Endothelial cell of umbilical vein (primary cell): ENCODE data around the gene MUC4. TPM values are rescaled to one million over a fixed set of nuclear protein-coding genes. Genes with fewer than 3 reads are reported as not detected.
"Not testable (repeated sequence)": the region's sequence is repeated elsewhere in the genome, so short reads cannot be mapped to it uniquely, and the experiment has no call there.

ENCODE experiments used
- BruUV-seq: library from RNA; stranded (reverse); fragments of 400-500 nt; replicated peaks from 2 replicates; lab custom pipeline; 2021; lab: Mats Ljungman, UMichigan
- CTCF ChIA-PET: fragments of 300-600, 350-600 bp; sonication (Branson Sonifier 250); formaldehyde crosslinking; loops from one replicate; lab custom pipeline; 2021; ENCODE audit warnings: antibody characterized with exemption, inconsistent platforms; lab: Charles Lee
- POLR2A ChIA-PET: fragments of 300-600, 350-600 bp; sonication (Branson Sonifier 250); formaldehyde crosslinking; loops from one replicate; lab custom pipeline; 2021; ENCODE audit warnings: antibody characterized with exemption, inconsistent platforms; lab: Charles Lee
- DNase-seq: peaks from one replicate; pipeline ENCODE4 v3.0.0-alpha.2; 2011; ENCODE audit warnings: low read depth, low spot score
- FAIRE-seq: peaks from 2 replicates; lab custom pipeline; 2011; peaks lifted over from hg19 to GRCh38; lab: Jason Lieb, UNC
- H2AFZ ChIP-seq: 2 replicates; pipeline ENCODE4 v1.6.0; 2012; ENCODE audit warnings: low read depth, low read length, control low read depth, inconsistent platforms
- H3K27ac ChIP-seq: 2 replicates; pipeline ENCODE4 v1.5.1; 2011; ENCODE audit warnings: low read depth, mild to moderate bottlenecking, control low read depth, low read length, moderate library complexity; ENCODE audit not compliant: insufficient read depth
- H3K27me3 ChIP-seq, 2 experiments: 2 replicates each; pipeline versions ENCODE4 v1.6.0 to v1.6.1; 2011; ENCODE audit warnings: low read length in 2 of 2, mixed read lengths in 1 of 2; ENCODE audit not compliant: control insufficient read depth in 2 of 2, insufficient read depth in 2 of 2
- H3K36me3 ChIP-seq, 2 experiments: 2 replicates in 1 of 2; 3 replicates in 1 of 2; pipeline ENCODE4 v1.5.1; 2011; ENCODE audit warnings: low read length in 2 of 2, mild to moderate bottlenecking in 1 of 2, moderate library complexity in 1 of 2; ENCODE audit not compliant: control insufficient read depth in 2 of 2, insufficient read depth in 2 of 2; ENCODE audit errors: extremely low read depth in 1 of 2
- H3K4me1 ChIP-seq: 3 replicates; pipeline ENCODE4 v1.5.1; 2011; ENCODE audit warnings: mild to moderate bottlenecking, low read length; ENCODE audit not compliant: control insufficient read depth, insufficient read depth; ENCODE audit errors: extremely low read depth
- H3K4me2 ChIP-seq: 2 replicates; pipeline ENCODE4 v1.6.1; 2011; ENCODE audit warnings: low read length, control low read depth, mixed read lengths; ENCODE audit not compliant: insufficient read depth
- H3K4me3 ChIP-seq, 3 experiments: fragments of 200-600 bp in 1 of 3; sonication (generic), shearing (Covaris generic) in 1 of 3; replicated peaks in 1 of 3; 2 replicates each; pipeline ENCODE4 v1.5.1; 2011 to 2016; ENCODE audit warnings: control low read depth in 3 of 3, low read length in 3 of 3, mild to moderate bottlenecking in 2 of 3, inconsistent platforms in 1 of 3, low read depth in 1 of 3, moderate library complexity in 1 of 3; ENCODE audit not compliant: insufficient read depth in 1 of 3
- H3K79me2 ChIP-seq: 2 replicates; pipeline ENCODE4 v1.6.0; 2012; ENCODE audit warnings: low read length, inconsistent platforms; ENCODE audit not compliant: control insufficient read depth, insufficient read depth
- H3K9ac ChIP-seq: replicated peaks from 2 replicates; pipeline ENCODE3; 2011; ENCODE audit warnings: low read length, control low read depth; ENCODE audit not compliant: insufficient read depth; ENCODE audit errors: extremely low read depth
- H3K9me1 ChIP-seq: replicated peaks from 3 replicates; pipeline ENCODE4 v1.6.0; 2011; ENCODE audit warnings: mild to moderate bottlenecking, low read length; ENCODE audit not compliant: control insufficient read depth, insufficient read depth; ENCODE audit errors: extremely low read depth
- H3K9me3 ChIP-seq: replicated peaks from 2 replicates; pipeline ENCODE4 v1.5.1; 2012; ENCODE audit warnings: low read length, inconsistent platforms; ENCODE audit not compliant: control insufficient read depth, insufficient read depth
- H4K20me1 ChIP-seq: replicated peaks from 2 replicates; pipeline ENCODE3; 2011; ENCODE audit warnings: mild to moderate bottlenecking, low read length; ENCODE audit not compliant: control insufficient read depth, insufficient read depth; ENCODE audit errors: extremely low read depth
- EZH2 ChIP-seq: IDR thresholded peaks from 2 replicates; pipeline ENCODE4 v1.6.1; 2012; ENCODE audit warnings: borderline replicate concordance, low read depth, mild to moderate bottlenecking, moderate library complexity, low read length, inconsistent platforms; ENCODE audit not compliant: severe bottlenecking
- FOS ChIP-seq: IDR thresholded peaks from 2 replicates; pipeline ENCODE4 v1.6.1; 2011; ENCODE audit warnings: mild to moderate bottlenecking, low read length, moderate library complexity, borderline replicate concordance; ENCODE audit not compliant: insufficient read depth
- GATA2 ChIP-seq: IDR thresholded peaks from 2 replicates; pipeline ENCODE4 v1.7.0; 2011; ENCODE audit warnings: low read depth, mild to moderate bottlenecking, moderate library complexity, mixed read lengths, low read length; ENCODE audit not compliant: insufficient read length, insufficient read depth
- JUN ChIP-seq: IDR thresholded peaks from 2 replicates; pipeline ENCODE4 v1.6.1; 2011; ENCODE audit warnings: borderline replicate concordance, low read depth; ENCODE audit not compliant: insufficient read length, insufficient read depth
- MYC ChIP-seq: IDR thresholded peaks from one replicate; pipeline ENCODE4 v1.6.1; 2011; ENCODE audit warnings: mild to moderate bottlenecking, low read depth, low read length
- POLR2A ChIP-seq: IDR thresholded peaks from 2 replicates; pipeline ENCODE4 v1.6.1; 2012; ENCODE audit warnings: low read depth, mild to moderate bottlenecking, control low read depth, low read length
- POLR2AphosphoS5 ChIP-seq: IDR thresholded peaks from 2 replicates; pipeline ENCODE4 v1.6.1; 2012; ENCODE audit warnings: low read depth, mild to moderate bottlenecking, control low read depth, low read length, moderate library complexity; ENCODE audit not compliant: insufficient read depth
- dilution Hi-C: fragments of 300-500 bp; cut with MboI; formaldehyde crosslinking; loops from one replicate; pipeline ENCODE4 v1.15.0; 2019; ENCODE audit warnings: low sequenced_read_pairs; ENCODE audit not compliant: extremely low pct_ligation_motif_present
- intact Hi-C: fragments of 100-400 bp; cut with micrococcal nuclease; formaldehyde crosslinking; loops from one replicate; pipeline ENCODE4 v1.10.0; 2022
- polyA plus RNA-seq, 4 experiments: library from polyadenylated mRNA; depleted of rRNA in 3 of 4; stranded (reverse) in 3 of 4; unstranded in 1 of 4; fragments of >200 nt; gene quantifications; 2 replicates each; pipeline versions ENCODE4 v1.2.1 to v1.2.3, GENCODE V29; 2011 to 2012; ENCODE audit warnings: missing spikeins in 1 of 4
- total RNA-seq: library from RNA; stranded (reverse); gene quantifications from 2 replicates; pipeline ENCODE4 v1.2.3, GENCODE V29; 2021
- TF ChIP-seq, protein P1 (sequence below): IDR thresholded peaks from 2 replicates; pipeline ENCODE4 v1.6.1; 2011; ENCODE audit not compliant: insufficient read depth, insufficient read length
- TF ChIP-seq, protein P2 (sequence below), 2 donors: IDR thresholded peaks; 1 replicate in 1 of 2; 2 replicates in 1 of 2; pipeline ENCODE4 v1.5.1; 2011; ENCODE audit warnings: low read length in 2 of 2, mild to moderate bottlenecking in 2 of 2, moderate library complexity in 2 of 2, control low read depth in 1 of 2, inconsistent platforms in 1 of 2, low read depth in 1 of 2; ENCODE audit not compliant: insufficient read depth in 1 of 2; ENCODE audit errors: extremely low read depth in 1 of 2

Gene MUC4
- total and polyA plus RNA-seq, 2 donors (not counting 3 experiments of a cell fraction or from before 2014, with no cell fraction given), result 0.04 TPM; not detected in 1

DNA sequence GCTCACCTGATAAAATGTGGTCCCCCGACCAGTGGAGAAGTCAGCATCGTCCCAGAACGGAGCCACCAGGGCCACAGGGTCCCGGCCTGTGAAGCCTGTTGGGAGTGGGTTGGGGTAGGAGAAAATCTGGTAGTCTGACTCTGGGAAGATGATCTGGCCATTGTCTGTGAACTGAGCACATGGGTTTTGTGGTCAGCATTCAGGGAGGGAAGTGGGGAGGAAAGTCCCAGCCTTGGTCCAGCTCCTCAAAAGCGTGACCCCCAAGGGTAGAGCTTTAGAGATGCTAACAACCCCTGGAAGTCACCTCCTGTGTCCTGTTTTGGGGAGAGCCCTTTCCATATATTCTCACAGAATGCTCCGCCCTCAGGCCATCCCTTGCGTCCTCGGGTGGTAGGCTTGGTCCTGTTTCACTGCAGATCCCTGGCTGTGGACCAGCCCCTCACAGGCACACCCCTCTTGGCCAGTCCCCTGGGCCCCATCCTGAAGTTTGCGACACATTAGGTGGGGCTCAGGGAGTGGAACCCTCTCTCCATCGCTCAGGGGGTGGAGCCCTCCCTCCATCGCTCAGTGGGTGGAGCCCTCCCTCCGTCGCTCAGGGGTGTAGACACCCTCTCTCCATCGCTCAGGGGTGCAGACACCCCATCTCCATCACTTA lies 40.0 kb downstream of the MUC4 start:
- no peaks in the 10 kb centered on the region for H3K79me2 ChIP-seq
- BruUV-seq, result no TSS peak
- DNase-seq (no peak), FAIRE-seq (no peak)
- intact Hi-C loops, result no loop called here
- H3K27me3 ChIP-seq, result no peaks in the 10 kb centered on the region
- H3K4me3 ChIP-seq, result no peak overlapping the region
- H4K20me1 ChIP-seq, result no peaks in the 10 kb centered on the region
- no peaks in the 10 kb centered on the region for H3K36me3 ChIP-seq
- H3K9me1 ChIP-seq, result no peaks in the 10 kb centered on the region
- TF ChIP-seq JUN (no peak), FOS (no peak), POLR2AphosphoS5 (no peak), MYC (no peak), GATA2 (no peak), POLR2A (no peak), EZH2 (no peak)
- TF ChIP-seq, protein P1, sequence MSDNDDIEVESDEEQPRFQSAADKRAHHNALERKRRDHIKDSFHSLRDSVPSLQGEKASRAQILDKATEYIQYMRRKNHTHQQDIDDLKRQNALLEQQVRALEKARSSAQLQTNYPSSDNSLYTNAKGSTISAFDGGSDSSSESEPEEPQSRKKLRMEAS, result no peak
- TF ChIP-seq, protein P2, sequence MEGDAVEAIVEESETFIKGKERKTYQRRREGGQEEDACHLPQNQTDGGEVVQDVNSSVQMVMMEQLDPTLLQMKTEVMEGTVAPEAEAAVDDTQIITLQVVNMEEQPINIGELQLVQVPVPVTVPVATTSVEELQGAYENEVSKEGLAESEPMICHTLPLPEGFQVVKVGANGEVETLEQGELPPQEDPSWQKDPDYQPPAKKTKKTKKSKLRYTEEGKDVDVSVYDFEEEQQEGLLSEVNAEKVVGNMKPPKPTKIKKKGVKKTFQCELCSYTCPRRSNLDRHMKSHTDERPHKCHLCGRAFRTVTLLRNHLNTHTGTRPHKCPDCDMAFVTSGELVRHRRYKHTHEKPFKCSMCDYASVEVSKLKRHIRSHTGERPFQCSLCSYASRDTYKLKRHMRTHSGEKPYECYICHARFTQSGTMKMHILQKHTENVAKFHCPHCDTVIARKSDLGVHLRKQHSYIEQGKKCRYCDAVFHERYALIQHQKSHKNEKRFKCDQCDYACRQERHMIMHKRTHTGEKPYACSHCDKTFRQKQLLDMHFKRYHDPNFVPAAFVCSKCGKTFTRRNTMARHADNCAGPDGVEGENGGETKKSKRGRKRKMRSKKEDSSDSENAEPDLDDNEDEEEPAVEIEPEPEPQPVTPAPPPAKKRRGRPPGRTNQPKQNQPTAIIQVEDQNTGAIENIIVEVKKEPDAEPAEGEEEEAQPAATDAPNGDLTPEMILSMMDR (IDR thresholded peaks at IDR 0.05; ENCODE audit: extremely low read depth in 1 of 2, insufficient read depth in 1 of 2, low read depth in 1 of 2, low read length in 2 of 2), result no peak
- H3K27ac ChIP-seq, result no peak overlapping the region
- CTCF ChIA-PET, result no interaction called here
- POLR2A ChIA-PET, result no interaction called here
- H3K4me1 ChIP-seq, result no peaks in the 10 kb centered on the region
- dilution Hi-C loops, result no loop called here
- no peak overlapping the region for H3K4me2 ChIP-seq
- no peak overlapping the region for H2AFZ ChIP-seq
- H3K9me3 ChIP-seq, result no peaks in the 10 kb centered on the region
- no peak overlapping the region for H3K9ac ChIP-seq

DNA sequence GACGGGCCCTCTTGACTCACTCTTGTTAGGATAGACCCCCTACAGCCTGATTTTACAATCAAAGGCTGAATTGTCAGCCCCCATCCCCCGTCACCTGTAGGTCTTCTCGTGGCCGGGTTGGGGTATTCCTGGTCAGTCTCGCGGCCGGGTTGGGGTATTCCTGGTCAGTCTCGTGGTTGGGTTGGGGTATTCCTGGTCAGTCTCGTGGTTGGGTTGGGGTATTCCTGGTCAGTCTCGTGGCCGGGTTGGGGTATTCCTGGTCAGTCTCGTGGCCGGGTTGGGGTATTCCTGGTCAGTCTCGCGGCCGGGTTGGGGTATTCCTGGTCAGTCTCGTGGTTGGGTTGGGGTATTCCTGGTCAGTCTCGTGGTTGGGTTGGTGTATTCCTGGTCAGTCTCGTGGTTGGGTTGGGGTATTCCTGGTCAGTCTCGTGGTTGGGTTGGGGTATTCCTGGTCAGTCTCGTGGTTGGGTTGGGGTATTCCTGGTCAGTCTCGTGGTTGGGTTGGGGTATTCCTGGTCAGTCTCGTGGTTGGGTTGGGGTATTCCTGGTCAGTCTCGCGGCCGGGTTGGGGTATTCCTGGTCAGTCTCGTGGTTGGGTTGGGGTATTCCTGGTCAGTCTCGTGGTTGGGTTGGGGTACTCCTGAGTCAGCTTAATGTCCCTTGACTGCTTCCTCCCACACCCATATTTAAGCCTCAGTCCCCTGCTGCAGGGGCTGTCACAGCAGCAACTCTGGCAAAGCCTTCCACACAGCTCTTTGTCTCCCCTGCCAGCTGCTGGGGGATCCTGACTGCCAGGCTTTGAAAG lies 40.7 kb downstream of the MUC4 start:
- H2AFZ ChIP-seq, BruUV-seq, FAIRE-seq, H3K79me2 ChIP-seq, intact Hi-C loops, H3K27ac ChIP-seq, POLR2A ChIA-PET, H3K9me1 ChIP-seq, DNase-seq, H3K36me3 ChIP-seq, H3K27me3 ChIP-seq, H4K20me1 ChIP-seq, H3K4me2 ChIP-seq, CTCF ChIA-PET, H3K9me3 ChIP-seq, H3K9ac ChIP-seq, H3K4me1 ChIP-seq, dilution Hi-C loops, H3K4me3 ChIP-seq: not testable (repeated sequence)
